Caco-2 (cell line): ENCODE measurements around the gene PSME4. TPM values are rescaled to one million over a fixed set of nuclear protein-coding genes. Genes with fewer than 3 reads are reported as not detected.

ENCODE experiments used
- BruUV-seq: library from RNA; stranded (reverse); fragments of 400-500 nt; replicated peaks from 2 replicates; lab custom pipeline; 2021; lab: Mats Ljungman, UMichigan
- CTCF ChIA-PET: fragments of 300-600 bp; sonication (Branson Sonifier 250); formaldehyde crosslinking; loops from one replicate; lab custom pipeline; 2022; ENCODE audit warnings: antibody characterized with exemption; lab: Charles Lee
- POLR2A ChIA-PET: fragments of 300-600 bp; sonication (Branson Sonifier 250); formaldehyde crosslinking; loops from one replicate; lab custom pipeline; 2022; ENCODE audit warnings: antibody characterized with exemption; lab: Charles Lee
- DNase-seq, 2 experiments: peaks; one replicate each; pipeline versions ENCODE4 v3.0.0 to v3.0.0-alpha.2; 2020 to 2022
- H3K27me3 ChIP-seq: replicated peaks from 2 replicates; pipeline ENCODE4 v1.6.0; 2011; ENCODE audit warnings: low read length; ENCODE audit not compliant: control insufficient read depth, insufficient read depth
- H3K36me3 ChIP-seq: 2 replicates; pipeline ENCODE4 v1.5.1; 2011; ENCODE audit warnings: low read length; ENCODE audit not compliant: control insufficient read depth, insufficient read depth
- H3K4me1 ChIP-seq: fragments of 250-450 bp; sonication (Bioruptor Pico); 2 replicates; pipeline ENCODE4 v1.5.1; 2020; ENCODE audit warnings: mild to moderate bottlenecking
- H3K4me3 ChIP-seq: 2 replicates; pipeline ENCODE4 v1.5.1; 2011; ENCODE audit warnings: low read depth, mild to moderate bottlenecking, control low read depth, low read length
- H3K9me3 ChIP-seq: fragments of 250-450 bp; sonication (Bioruptor Pico); 2 replicates; pipeline ENCODE4 v1.5.1; 2020; ENCODE audit warnings: mild to moderate bottlenecking, moderate library complexity
- H3K27ac Mint-ChIP-seq: one replicate; pipeline ENCODE4 v1.8.0; 2022; ENCODE audit warnings: mixed read lengths; ENCODE audit not compliant: unreplicated experiment
- H3K27me3 Mint-ChIP-seq: one replicate; pipeline ENCODE4 v1.8.0; 2022; ENCODE audit warnings: mixed read lengths; ENCODE audit not compliant: insufficient read depth, unreplicated experiment
- H3K36me3 Mint-ChIP-seq: one replicate; pipeline ENCODE4 v1.8.0; 2022; ENCODE audit warnings: mild to moderate bottlenecking, mixed read lengths; ENCODE audit not compliant: insufficient read depth, unreplicated experiment
- H3K4me1 Mint-ChIP-seq: one replicate; pipeline ENCODE4 v1.8.0; 2022; ENCODE audit warnings: low read depth, mixed read lengths; ENCODE audit not compliant: unreplicated experiment
- H3K4me3 Mint-ChIP-seq: one replicate; pipeline ENCODE4 v1.8.0; 2022; ENCODE audit warnings: mild to moderate bottlenecking, moderate library complexity, mixed read lengths; ENCODE audit not compliant: unreplicated experiment
- H3K9me3 Mint-ChIP-seq: one replicate; pipeline ENCODE4 v1.8.0; 2022; ENCODE audit warnings: mixed read lengths; ENCODE audit not compliant: unreplicated experiment
- CTCF ChIP-seq, 2 experiments: fragments of 200-600 bp in 1 of 2; IDR thresholded peaks; 1 replicate in 1 of 2; 2 replicates in 1 of 2; pipeline versions ENCODE4 v1.5.1 to v1.8.0; 2011 to 2022; ENCODE audit warnings: antibody characterized with exemption in 1 of 2, control low read depth in 1 of 2, inconsistent platforms in 1 of 2, low read depth in 1 of 2, low read length in 1 of 2, mild to moderate bottlenecking in 1 of 2, moderate library complexity in 1 of 2; ENCODE audit not compliant: insufficient read depth in 1 of 2, severe bottlenecking in 1 of 2, unreplicated experiment in 1 of 2
- intact Hi-C: fragments of 100-400 bp; cut with micrococcal nuclease; formaldehyde crosslinking; loops from one replicate; pipeline ENCODE4 v1.10.0; 2022; ENCODE audit not compliant: unreplicated experiment
- total RNA-seq: library from RNA; stranded (reverse); gene quantifications from 2 replicates; pipeline ENCODE4 v1.2.3, GENCODE V29; 2022

The PSME4 gene
- total RNA-seq, 1 experiment from 2014 or later = 79.0 TPM

- no peaks in the 10 kb centered on the region for H3K4me1 Mint-ChIP-seq
- ChIA-PET POLR2A (no interaction called here), CTCF (interaction anchor here (0.6 kb wide), 1 partner anchor 1645 kb away, joined by 3 read pairs; no protein-coding TSS in a partner anchor)
Observed at GRCh38 chr2:53911434-53912189, 59.2 kb downstream of the PSME4 start.

GRCh38 chr2:53907582-53907981, 63.2 kb downstream of the PSME4 start:
- Mint-ChIP-seq H3K9me3 (no peaks in the 10 kb centered on the region), H3K4me3 (no peak overlapping the region), H3K36me3 (peaks cover 40% of the 10 kb centered on the region), H3K27ac (no peak overlapping the region), H3K27me3 (no peaks in the 10 kb centered on the region), H3K4me1 (no peaks in the 10 kb centered on the region)
- Histone ChIP-seq H3K9me3 (no peaks in the 10 kb centered on the region), H3K4me1 (no peaks in the 10 kb centered on the region), H3K4me3 (no peak overlapping the region), H3K27me3 (no peaks in the 10 kb centered on the region), H3K36me3 (peaks cover 3% of the 10 kb centered on the region; the same call in 1 of the 2 replicates)
- no peak for DNase-seq
- BruUV-seq = no TSS peak
- no peak for TF ChIP-seq CTCF (IDR thresholded peaks at IDR 0.05; ENCODE audit: insufficient read depth in 1 of 2, low read depth in 1 of 2, low read length in 1 of 2, severe bottlenecking in 1 of 2, unreplicated experiment in 1 of 2)
- POLR2A ChIA-PET = no interaction called here
- intact Hi-C loops = no loop called here
- CTCF ChIA-PET = no interaction called here

More at GRCh38 chr2:53911434-53912189, 59.2 kb downstream of the PSME4 start:
- DNase-seq = no peak
- BruUV-seq = no TSS peak
- Mint-ChIP-seq H3K9me3 (no peaks in the 10 kb centered on the region), H3K27me3 (no peaks in the 10 kb centered on the region), H3K4me3 (no peak overlapping the region), H3K27ac (no peak overlapping the region), H3K36me3 (peaks cover 34% of the 10 kb centered on the region)
- no peaks in the 10 kb centered on the region for H3K9me3 ChIP-seq
- no peak overlapping the region for H3K4me3 ChIP-seq
- no peaks in the 10 kb centered on the region for H3K36me3 ChIP-seq
- no peaks in the 10 kb centered on the region for H3K27me3 ChIP-seq
- intact Hi-C loops = loop anchor here (5.0 kb wide), 1 partner anchor 171 kb away; no protein-coding TSS in a partner anchor
- TF ChIP-seq CTCF (IDR thresholded peaks at IDR 0.05; ENCODE audit: insufficient read depth in 1 of 2, low read depth in 1 of 2, low read length in 1 of 2, severe bottlenecking in 1 of 2, unreplicated experiment in 1 of 2) = no peak
- no peaks in the 10 kb centered on the region for H3K4me1 ChIP-seq

GRCh38 chr2:53905396-53905795, 65.4 kb downstream of the PSME4 start:
- H3K36me3 ChIP-seq = peaks cover 3% of the 10 kb centered on the region; the same call in 1 of the 2 replicates
- H3K27me3 Mint-ChIP-seq = no peaks in the 10 kb centered on the region
- no peaks in the 10 kb centered on the region for H3K4me1 Mint-ChIP-seq
- no peak overlapping the region for H3K27ac Mint-ChIP-seq
- H3K27me3 ChIP-seq = no peaks in the 10 kb centered on the region
- BruUV-seq = no TSS peak
- ChIA-PET POLR2A (interaction anchor here (0.5 kb wide), 1 partner anchor 818 kb away, joined by 3 read pairs; the partner anchor contains the start of gene EML6), CTCF (no interaction called here)
- intact Hi-C loops = no loop called here
- H3K4me3 ChIP-seq = no peak overlapping the region
- no peak overlapping the region for H3K4me3 Mint-ChIP-seq
- no peaks in the 10 kb centered on the region for H3K9me3 Mint-ChIP-seq
- H3K9me3 ChIP-seq = no peaks in the 10 kb centered on the region
- no peak for TF ChIP-seq CTCF (IDR thresholded peaks at IDR 0.05; ENCODE audit: insufficient read depth in 1 of 2, low read depth in 1 of 2, low read length in 1 of 2, severe bottlenecking in 1 of 2, unreplicated experiment in 1 of 2)
- H3K4me1 ChIP-seq = no peaks in the 10 kb centered on the region
- no peak for DNase-seq
- H3K36me3 Mint-ChIP-seq = peaks cover 42% of the 10 kb centered on the region
